Colon (tissue), 2 donors: ENCODE results near the gene ANKDD1B.
"Not testable (repeated sequence)": the region's sequence is repeated elsewhere in the genome, so short reads cannot be mapped to it uniquely, and the experiment has no call there.

ENCODE experiments used
- FAIRE-seq: peaks from 2 replicates; lab custom pipeline; 2012; peaks lifted over from hg19 to GRCh38; lab: Jason Lieb, UNC
- donor health status: control.
- donor health status: control.

ANKDD1B gene

DNA sequence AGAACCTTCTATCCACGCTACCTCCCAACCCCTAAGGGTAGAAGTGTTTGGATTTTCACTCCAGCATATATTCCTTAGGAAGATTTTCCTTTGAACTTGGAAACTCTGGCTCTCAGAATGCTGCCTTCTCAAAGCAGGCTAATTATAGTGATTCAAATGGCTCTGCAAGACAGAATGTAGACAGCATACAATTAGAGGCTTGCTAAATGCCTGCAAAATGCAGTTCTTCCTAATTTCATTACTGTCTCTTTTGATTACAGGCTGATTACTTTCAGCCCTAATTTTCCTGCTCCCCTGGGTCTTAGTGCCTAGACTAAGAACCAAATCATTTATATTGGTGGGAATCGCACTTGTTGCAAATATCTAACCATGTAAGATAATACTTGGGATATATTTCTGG, 50.8 kb downstream of the ANKDD1B start:
- FAIRE-seq = no peak

DNA sequence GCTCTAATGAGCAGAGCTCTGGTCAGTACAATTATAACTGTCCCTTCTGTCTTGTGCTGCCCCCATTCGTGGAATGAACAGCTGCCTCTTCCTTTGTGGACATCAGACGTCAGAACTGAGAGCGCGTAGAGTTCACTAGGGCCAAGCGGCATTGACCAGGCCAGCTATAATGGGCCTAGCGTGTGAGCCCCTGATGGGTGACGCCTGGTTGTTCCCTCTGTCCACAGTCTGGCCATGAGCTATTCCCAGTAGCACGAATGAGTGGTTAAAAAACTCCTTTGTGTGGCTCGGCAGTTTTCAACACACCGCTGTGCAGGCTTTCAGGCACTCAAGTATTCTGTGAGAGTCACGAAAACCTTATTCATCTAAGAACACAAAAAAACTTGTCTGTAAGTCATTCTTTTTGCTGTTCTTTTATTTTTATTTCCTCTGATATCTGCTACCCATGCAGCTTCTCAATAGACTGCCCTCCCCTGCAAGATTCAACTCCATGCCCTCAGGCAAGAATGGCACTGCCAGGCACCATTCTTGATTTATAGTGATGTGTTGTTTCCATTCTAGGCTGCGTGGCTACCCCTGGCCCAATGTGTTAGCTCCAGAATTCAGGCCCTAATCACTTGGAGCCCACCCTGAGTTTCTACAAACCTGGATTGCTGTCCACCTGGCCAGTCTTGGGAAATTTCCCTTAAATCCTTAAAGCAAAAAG, 52.5 kb downstream of the ANKDD1B start:
- no peak for FAIRE-seq

- FAIRE-seq = no peak
These were observed 53.7 kb downstream of the ANKDD1B start for GRCh38 chr5:75664979-75665378.

GRCh38 chr5:75666801-75667200, 55.5 kb downstream of the ANKDD1B start:
- no peak for FAIRE-seq

- no peak for FAIRE-seq
These were observed 56.3 kb downstream of the ANKDD1B start for GRCh38 chr5:75667586-75667985.

- no peak for FAIRE-seq
These were observed 57.2 kb downstream of the ANKDD1B start for GRCh38 chr5:75668445-75668844.

DNA sequence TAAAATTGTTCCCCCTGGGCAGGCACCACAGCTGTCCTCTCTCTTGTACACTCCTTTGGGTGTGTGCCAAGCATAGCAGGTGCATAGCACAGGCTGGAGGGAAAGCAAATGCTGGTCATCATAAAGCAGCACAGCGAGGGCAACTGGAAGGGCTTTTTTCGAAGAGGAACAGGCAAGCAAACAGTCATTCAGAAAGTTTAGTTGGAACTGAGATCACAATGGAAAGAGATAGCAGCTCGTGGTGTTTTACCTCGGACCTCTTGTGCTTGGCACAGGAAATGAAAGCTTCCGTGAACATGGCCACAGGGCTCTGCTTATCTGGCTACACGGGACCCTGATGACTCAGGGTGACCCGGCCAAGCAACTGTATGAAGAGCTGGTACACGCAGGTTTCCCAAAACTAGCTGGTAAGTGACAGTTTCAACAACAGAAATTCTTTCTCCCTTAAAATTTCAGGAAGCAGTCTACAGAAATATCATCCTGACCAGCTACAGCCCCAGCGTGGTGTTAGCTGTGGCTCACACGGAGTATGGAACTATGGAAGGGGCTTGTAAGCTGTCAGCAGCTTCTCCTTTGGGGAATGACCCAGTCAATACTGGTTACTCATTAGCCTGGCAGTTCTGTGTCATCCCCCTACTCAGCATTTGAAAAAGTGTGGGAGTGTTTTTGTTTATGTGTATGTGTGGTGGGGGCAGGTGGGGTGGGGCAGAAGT, 57.9 kb downstream of the ANKDD1B start:
- FAIRE-seq = no peak

DNA sequence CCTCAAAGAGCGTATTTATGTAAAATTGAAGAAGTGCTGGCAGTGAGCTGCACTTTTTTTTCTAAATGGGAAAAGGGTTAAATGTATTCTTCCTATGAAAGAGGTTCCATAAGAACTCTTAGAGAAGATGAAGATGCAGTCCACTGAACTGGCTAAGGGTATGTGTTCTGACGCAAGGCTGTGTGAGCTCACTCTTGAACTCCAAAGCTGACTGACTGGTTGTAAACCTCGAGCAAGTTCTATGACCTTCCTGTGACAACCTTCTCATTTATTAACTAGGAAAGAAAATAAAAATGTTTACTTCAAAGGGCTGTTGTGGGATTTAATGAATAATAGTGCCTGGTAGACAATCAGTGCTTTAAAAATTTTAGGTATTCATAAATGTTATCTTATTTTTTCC, 59.3 kb downstream of the ANKDD1B start:
- FAIRE-seq = no peak

DNA sequence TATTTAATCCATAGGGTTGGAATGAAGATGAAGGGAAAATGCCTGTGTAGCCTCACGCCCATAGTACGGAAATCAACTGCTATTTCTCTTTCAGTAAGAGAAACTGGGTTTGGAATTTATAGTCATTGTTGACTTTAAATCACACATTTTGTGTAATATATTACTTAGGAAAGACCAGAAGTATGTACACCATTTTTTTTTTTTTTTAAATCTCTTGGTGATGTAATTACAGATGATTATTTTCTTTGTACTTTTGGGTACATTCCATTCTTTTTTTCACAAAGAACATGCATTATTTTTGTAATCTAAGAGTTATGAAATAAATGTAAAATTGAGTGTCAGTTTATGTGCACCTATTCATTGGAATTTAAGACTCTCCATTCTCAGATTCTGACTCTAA, 60.3 kb downstream of the ANKDD1B start:
- no peak for FAIRE-seq

DNA sequence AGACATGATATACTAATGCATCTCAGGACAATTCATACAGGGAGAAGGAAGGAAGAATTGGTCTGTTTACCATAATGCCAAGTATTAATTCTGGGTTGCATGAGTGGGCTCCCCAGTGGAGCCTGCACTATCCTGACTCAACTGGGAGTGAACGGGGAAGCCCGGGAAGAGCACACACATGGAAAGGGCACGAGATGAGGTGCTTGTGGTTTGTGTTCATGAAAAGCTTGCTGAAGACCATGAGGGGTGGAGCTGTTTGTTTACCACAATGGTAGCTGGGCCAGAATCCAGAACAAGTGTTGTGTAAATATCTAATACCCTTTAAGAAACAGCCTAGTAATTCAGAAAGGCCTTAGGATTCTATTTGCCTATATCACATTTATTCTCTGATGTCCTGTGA, 61.4 kb downstream of the ANKDD1B start:
- no peak for FAIRE-seq

- no peak for FAIRE-seq
These were observed 64.5 kb downstream of the ANKDD1B start for GRCh38 chr5:75675783-75676182.

- FAIRE-seq = no peak
These were observed 66.4 kb downstream of the ANKDD1B start for GRCh38 chr5:75677607-75678006.

DNA sequence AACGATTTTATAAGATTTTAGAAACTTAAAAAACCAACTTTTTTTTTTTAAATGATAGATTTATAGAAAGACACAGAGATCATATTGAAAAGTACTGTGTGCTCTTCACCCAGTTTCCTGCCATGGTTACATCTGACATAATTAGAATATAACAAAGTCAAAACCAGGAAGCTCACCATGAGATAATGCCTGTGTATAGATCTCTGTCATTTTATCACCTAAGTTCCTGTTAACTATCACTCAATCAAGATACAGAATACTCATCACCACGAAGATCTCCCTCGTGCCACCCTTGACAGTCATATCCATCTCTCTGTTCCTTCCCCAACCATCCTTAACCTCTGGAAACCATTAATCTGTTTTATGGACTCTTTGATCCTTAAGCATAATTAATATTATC, 66.9 kb downstream of the ANKDD1B start:
- FAIRE-seq = no peak

- FAIRE-seq = peak; percentile 94
These were observed 70.0 kb downstream of the ANKDD1B start for GRCh38 chr5:75681125-75681830.

- no peak for FAIRE-seq
These were observed 73.9 kb downstream of the ANKDD1B start for GRCh38 chr5:75685141-75685540.

DNA sequence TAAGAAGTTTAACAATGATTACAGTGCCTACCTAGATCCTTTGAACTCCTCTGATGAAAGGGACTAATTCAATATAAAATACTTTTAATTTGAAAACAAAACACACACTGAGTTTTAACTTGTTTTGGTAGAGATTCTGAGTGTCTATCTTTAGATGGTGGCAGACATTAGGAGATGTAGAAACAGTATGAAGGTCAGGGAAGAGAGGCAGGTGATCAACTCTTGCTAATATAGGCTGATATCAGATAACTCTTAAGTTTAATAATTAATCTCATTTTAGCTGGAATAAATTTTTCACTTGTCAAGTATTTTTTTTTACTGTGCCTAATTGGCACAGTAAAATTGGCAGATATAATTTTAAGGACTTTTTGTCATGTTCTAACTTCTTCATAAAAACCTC, 75.2 kb downstream of the ANKDD1B start:
- FAIRE-seq = peak; percentile 57

GRCh38 chr5:75690669-75691068, 79.4 kb downstream of the ANKDD1B start:
- FAIRE-seq = no peak

- FAIRE-seq = no peak
These were observed 83.5 kb downstream of the ANKDD1B start for GRCh38 chr5:75694781-75695180.

DNA sequence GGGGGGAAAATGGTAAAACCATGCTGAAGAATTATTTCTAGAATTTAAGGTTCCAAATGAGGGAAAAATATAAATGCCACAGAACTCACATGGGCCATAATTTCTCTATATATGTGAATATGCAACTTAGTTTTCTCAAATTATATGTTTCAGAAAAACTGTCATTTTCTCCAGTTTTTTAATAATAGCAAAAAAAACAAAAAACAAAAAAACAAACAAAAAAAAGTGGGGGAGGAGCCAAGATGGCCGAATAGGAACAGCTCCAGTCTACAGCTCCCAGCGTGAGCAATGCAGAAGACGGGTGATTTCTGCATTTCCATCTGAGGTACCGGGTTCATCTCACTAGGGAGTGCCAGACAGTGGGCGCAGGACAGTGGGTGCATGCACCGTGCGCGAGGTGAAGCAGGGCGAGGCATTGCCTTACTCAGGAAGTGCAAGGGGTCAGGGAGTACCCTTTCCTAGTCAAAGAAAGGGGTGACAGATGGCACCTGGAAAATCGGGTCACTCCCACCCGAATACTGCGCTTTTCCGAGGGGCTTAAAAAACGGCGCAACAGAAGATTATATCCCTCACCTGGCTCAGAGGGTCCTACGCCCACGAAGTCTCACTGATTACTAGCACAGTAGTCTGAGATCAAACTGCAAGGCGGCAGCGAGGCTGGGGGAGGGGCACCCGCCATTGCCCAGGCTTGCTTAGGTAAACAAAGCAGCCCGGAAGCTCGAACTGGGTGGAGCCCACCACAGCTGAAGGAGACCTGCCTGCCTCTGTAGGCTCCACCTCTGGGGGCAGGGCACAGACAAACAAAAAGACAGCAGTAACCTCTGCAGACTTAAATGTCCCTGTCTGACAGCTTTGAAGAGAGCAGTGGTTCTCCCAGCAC, 84.5 kb downstream of the ANKDD1B start:
- FAIRE-seq = not testable (repeated sequence)

GRCh38 chr5:75701856-75702255, 90.6 kb downstream of the ANKDD1B start:
- no peak for FAIRE-seq

DNA sequence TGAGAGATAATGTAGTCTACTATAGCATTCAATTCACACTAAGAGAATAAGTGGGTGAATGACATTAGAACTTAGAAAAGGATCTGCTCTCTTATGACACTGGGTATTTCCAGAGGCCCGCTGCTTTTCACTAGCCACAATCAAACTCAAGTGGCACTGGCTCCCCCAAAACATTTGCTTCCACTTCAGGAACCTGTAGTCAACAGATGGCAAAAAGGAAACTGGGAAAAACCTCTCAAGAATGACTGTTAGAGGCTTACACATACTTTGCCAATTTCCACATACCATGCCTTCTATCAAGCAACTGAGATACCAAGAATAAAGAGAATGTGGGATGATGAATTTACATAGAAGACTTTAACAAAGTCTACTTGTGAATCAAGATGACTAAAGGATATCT, 94.8 kb downstream of the ANKDD1B start:
- FAIRE-seq = no peak

DNA sequence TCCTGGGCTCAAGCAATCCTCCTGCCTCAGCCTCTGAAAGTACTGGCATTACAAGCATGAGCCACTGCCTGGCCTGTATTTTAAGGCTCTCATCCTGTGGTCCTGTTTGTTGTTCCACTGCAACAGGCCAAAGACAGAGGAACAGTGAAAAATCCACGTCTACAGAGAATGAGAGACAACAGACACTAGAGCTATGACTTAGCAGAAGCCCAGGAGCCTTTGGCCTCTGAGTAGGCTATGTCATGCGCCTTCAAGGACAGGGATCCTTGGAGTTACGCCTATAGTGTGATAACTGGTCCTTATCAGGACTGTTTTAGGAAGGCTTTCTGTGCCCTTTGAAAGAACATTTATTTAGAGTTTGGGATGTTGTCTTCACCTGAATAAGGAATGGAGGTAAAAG, 95.5 kb downstream of the ANKDD1B start:
- no peak for FAIRE-seq
